GM18873 (cell line): Measurements from ENCODE around the gene TBC1D32.
"Not testable (repeated sequence)": the region's sequence is repeated elsewhere in the genome, so short reads cannot be mapped to it uniquely, and the experiment has no call there.

Experiments used
- ATAC-seq: cut with Tn5 transposase; IDR thresholded peaks from one replicate; pipeline ENCODE4 v1.9.1; 2021; ENCODE audit warnings: mild to moderate bottlenecking, moderate library complexity, moderate number of reproducible peaks; ENCODE audit not compliant: unreplicated experiment, low FRiP score

TBC1D32 gene

DNA sequence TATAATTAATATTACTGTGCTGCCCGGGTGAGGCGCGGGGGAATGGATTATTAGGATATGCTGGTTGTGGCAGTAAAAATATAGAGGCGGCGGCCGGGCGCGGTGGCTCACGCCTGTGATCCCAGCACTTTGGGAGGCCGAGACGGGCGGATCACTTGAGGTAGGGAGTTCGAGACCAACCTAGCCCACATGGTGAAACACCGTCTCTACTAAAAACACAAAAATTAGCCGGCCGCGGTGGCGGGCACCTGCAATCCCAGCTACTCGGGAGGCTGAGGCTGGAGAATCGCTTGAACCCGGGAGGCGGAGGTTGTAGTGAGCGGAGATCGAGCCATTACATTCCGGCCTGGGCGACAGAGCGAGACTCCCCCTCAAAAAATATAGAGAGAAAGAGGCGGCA, 586 bp downstream of the TBC1D32 start:
- ATAC-seq = not testable (repeated sequence)

DNA sequence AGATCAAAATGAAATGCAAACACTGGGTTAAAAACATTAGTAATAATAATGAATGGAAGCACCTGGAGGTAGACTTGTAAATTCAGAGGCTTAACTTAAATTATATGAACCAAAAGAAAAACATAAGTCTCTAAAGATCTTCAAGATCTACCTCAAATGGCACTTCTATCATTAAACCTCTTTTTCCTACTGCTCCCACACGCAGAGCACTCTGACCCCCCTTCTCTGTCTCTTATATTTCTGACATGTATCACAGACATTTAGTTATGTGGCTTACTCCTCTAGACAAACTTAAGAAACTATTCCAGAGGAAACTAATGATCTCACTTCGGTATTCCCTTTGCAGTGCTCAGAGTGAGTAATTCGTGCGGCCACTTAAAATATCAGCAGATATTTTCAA, 1.1 kb downstream of the TBC1D32 start:
- ATAC-seq = no peak

DNA sequence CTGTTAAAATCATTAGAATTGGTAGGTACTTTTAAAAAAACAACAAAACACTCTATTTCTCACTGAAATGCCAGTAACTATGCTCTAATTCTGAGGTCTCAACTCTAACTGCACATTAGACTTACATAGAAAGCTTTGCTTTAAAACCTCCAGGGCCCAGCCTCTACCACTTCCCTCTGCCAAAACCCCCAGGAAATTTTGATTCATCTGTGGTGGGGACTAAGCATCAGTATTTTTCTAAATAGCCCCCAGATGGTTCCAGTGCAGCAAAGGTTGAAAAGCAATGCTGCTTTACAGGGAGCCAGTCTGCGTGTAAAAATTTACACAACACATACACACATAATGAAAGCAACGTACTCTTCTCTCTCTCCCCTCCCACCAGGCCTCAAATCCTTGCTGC, 3.8 kb downstream of the TBC1D32 start:
- no peak for ATAC-seq

DNA sequence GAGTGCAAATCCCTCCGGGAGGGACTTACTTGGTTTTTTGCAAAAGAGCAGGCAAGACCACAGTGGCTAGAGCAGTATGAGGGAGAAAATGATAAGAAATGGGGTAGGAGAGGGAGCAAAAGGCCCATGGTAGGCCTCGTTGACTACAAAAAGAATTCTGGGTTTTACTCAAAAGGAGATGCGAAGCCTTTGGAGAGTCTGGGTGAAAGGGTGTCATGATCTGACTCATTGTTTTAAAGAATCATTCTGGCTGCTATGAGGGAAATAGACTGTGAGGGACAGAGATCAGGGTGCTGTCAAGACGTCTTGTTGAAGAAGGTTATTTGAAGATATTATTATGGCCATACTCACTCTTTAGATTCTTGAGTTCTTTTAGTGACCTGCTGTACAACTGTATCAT, 13.0 kb downstream of the TBC1D32 start:
- no peak for ATAC-seq

DNA sequence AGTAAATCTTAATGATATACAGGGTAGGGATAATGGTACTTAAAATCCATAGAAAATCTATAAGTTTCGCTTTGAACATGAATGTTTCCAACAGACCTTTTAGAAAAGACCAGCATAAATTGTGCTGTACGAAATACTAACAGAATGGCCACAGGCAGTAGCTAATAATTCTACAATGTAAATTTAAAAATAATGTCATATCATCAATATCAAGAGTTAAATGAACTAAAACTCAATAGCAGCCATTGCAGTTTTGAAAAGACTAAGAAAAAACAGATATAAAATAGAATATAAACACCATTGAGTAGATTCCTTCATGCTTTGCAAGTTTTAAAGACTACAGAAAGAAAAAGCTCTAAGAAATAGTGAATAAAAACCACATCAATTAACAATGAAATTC, 14.7 kb downstream of the TBC1D32 start:
- ATAC-seq = no peak

DNA sequence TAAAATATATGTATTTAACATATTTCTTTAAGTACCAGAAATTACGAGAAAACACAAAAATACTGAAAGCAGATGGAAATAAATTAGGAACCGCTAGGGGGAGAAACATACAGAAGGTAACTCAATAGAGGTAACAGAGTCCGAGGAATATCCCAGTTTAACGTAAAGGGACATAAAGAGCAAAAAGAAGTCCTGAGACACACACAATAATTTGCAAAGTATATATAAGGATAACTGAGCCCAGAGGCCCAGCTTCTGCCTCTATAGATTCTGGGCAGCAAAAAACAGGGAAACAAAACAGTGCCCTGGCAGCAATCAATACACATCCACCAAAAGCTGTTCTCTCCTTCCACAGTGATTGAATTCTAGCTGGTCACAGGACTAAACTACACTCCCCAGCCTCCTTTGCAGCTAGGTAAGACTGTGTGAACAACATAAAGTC, 15.1 kb downstream of the TBC1D32 start:
- peak; percentile 48 for ATAC-seq

DNA sequence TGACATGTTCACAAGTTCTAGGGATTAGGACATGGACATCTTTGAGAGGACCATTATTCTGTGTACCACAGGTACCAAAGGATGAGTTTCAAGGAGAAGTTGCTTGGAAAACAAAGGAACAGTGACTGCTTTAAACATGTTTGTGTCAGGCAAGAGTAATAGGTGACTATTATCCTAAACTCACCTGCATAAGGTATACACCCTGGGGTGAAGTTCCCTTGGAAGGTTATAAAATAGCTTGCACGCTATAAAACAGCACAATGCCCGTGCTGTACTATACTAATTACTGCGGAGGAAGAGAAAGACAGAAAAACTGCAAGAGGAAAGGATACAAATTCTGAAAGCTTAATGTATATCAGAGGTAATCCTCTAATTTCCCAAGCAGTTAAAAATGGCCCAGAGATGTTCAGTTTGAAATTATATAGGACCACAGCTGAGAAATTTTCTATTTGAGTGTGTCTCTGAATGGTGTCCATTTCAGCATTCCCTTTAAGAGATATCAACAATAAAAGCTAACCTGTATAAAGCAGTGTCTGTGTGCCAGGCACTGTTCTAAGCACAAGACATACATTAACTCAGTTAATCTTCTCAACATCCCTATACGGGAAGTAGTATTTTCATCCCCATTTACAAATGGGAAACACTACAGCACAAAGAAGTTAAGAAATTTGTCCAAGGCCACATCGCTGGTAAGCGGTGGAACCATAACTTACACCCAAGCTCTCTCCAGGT, 19.7 kb downstream of the TBC1D32 start:
- no peak for ATAC-seq

DNA sequence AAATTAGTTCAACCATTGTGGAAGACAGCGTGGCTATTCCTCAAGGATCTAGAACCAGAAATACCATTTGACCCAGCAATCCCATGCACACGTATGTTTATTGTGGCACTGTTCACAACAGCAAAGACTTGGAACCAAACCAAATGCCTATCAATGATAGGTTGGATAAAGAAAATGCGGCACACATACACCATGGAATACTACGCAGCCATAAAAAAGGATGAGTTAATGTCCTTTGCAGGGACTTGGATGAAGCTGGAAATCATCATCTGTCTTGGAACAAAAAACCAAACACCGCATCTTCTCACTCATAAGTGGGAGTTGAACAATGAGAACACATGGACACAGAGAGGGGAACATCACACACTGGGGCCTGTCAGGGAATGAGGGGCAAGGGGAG, 22.5 kb downstream of the TBC1D32 start:
- not testable (repeated sequence) for ATAC-seq

DNA sequence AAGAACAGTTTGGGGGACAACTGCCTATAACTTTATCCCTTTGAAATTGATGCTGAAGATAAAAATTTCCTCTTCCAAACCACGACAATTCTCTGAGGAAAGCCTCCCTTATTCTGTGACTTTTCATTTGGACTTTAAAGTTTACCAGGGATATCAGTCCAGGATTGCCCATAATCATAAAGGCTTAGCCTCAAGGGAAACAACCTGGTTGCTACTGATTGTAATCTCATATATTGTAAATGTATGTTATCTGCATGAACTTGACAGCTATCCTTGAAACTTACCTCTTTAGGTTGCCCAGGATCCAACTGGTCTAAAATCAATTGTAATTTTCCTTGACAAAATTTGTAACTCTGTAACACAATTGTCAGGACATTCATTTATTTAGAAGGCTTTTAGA, 23.8 kb downstream of the TBC1D32 start:
- ATAC-seq = no peak

DNA sequence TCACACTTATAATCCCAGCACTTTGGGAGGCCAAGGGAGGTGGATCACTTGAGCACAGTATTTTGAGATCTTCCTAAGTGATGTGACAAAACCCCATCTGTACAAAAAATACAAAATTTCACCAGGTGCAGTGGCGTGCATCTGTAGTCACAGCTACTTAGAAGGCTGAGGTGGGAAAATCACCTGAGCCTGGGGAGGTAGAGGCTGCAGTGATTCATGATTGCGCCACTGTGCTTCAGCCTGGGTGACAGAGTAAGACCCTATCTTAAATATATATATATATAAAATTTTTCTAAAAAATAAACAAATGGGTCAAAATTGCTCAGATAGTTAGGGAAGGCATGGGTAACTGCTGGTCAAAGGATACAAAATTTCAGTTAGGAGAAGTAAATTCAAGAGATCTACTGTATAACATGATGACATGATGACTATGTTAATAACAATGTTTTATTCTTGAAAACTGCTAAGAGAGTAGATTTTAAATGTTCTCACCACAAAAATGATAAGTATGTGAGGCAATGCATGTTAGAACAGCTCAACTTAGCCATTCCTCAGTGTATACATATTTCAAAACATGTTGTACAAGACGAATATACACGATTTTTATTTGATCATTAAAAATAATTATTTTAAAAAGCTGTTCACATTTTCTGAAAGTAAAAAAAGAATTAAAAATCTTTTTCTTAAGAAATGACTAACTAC, 24.4 kb downstream of the TBC1D32 start:
- no peak for ATAC-seq

DNA sequence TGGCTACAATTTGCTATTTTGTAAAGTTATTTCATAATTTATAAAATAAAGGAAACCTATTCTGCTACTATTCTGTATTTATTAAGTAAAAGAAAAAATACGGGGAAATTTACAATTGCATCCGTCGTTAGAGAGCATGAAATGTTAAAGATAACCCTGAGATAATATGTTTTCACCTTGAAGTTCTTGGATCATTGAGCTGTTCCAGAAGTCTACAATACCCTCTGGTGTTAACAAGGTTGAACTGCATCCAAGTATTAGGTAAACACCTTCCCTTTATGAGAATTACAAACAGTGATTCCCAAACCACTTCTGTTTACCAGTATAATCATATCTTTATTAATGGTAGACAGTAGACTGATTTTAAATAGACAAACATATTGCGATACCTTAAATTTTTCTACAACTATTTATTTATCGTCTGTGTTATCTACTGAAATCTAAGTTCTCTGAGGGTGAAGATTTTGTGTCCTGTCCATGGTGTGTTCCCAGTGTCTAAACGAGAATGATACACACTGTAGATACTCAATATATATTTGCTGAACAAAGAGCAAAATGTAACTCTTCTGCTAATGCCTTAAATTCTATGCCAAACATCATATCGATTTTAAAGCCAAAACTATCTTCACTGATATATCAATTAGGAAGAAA, 28.2 kb downstream of the TBC1D32 start:
- peak; percentile 74 for ATAC-seq

DNA sequence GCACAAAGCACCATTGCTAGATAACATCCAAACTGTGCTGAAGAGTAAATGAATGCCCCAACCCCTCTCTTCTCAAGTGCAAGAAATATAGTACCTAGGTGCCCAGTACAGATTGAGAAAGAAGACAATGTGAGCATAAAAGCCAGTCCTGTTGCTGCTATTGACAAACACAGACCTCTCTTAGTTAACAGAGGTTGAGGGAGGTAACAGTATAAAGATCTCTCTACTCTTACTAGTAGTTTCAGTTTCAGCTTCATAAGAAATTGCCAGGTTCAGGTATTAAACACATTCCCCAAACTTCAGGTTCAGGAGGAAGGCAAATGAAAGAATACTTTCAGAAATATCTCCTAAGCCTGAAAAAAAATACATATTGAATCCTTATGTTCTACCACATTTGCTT, 31.4 kb downstream of the TBC1D32 start:
- peak; percentile 52 for ATAC-seq

DNA sequence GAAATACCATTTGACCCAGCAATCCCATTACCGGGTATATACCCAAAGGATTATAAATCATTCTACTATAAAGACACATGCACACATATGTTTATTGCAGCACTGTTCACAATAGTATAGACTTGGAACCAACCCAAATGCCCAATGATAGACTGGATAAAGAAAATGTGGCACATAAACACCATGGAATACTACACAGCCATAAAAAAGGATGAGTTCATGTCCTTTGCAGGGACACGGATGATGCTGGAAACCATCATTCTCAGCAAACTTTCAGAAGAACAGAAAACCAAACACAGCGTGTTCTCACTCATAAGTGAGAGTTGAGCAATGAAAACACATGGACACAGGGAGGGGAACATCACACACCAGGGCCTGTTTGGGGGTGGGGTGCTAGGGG, 33.1 kb downstream of the TBC1D32 start:
- not testable (repeated sequence) for ATAC-seq

DNA sequence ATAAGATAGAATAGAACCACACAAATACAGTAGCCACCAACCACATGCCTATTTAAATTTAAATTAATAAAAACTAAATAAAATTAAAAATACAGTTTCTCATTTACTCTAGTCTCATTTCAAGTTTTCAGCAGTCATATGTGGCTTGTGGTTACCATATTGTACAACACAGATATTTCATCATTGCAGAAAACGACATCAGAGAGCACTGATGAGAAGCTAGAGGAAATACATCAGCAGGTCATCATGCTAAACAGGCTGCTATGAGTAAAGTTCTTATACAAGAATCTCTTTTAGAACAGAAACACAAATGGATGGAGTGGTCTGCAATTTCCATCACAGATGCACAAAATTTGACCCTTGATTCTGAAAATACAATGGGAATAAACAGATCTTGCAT, 36.6 kb downstream of the TBC1D32 start:
- ATAC-seq = no peak

DNA sequence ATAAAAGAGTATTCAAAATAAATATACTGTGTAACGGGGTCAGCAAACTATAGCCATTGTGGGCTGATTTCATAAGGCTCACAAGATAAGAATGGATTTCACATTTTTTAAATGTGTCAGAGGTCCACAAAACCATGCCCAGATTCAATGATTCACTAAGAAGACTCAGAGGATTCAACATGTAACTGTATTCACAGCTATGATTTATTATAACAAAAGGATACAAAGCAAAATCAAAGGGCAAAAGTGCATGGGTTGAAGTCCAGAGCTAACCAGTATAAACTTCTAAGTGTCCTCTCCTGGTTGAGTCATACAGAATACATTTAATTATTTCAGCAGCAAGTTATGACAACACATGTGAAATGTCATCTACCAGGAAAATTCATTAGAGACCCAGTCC, 49.2 kb downstream of the TBC1D32 start:
- ATAC-seq = no peak

DNA sequence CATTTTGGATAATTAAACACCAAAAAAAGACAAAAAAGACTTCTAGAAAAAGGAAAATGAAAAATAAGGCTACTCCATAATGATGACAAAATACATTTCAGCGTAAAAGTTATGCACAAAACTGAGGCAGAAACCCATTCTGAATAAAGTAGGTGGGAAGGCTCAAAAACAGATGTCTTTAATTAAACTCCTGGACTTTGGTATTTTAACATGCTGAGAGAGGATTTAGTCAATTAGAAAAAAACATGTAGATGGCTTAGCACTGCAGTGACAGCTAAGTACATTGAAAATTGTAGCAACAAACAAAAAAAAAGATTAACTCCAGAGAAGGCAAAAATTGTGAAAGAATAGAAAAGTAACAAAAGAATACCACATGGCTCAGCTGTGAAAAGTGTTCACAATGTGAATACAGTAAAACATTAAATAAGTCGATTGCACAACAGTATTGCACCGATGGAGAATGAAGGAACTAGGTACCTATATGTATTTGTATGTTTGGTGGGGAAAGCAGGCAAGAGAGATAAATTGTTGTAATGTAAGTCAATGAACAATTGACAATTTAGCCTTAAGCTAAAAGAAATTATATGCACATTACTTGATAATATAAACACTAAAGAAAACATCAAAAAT, 59.5 kb downstream of the TBC1D32 start:
- no peak for ATAC-seq

DNA sequence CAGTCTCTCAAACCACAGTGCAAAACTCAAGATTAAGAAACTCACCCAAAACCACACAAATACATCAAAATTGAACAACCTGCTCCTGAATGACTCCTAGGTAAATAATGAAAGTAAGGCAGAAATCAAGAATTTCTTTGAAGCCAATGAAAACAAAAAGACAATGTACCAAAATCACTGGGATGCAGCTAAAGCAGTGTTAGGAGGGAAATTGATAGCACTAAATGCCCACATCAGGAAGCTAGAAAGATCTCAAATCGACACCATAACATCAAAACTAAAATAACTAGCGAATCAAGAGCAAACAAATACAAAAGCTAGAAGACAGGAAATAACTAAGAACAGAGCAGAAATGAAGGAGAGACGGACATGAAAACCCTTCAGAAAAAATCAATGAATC, 70.5 kb downstream of the TBC1D32 start:
- ATAC-seq = no peak

DNA sequence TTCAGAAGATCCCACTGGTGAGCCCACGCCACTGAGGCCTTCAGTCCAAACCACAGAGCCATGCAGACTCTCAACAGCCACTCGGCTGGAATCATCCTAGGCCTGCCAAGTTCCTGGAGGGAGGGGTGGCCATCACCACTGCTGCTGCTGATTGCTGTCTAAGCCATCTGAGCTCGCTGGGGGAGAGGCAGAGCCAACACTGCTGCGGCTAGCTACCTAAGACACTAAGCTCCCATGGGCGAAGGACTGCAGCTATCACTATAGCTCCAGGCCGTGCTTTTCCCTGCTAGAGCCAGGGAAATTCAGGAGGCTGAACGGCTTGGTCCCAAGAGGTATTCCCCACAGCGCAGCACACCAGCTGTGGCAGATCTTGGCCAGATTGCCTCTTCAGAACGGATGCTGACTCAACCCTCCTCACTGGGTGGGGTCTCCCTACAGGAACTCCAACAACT, 73.6 kb downstream of the TBC1D32 start:
- ATAC-seq = no peak

DNA sequence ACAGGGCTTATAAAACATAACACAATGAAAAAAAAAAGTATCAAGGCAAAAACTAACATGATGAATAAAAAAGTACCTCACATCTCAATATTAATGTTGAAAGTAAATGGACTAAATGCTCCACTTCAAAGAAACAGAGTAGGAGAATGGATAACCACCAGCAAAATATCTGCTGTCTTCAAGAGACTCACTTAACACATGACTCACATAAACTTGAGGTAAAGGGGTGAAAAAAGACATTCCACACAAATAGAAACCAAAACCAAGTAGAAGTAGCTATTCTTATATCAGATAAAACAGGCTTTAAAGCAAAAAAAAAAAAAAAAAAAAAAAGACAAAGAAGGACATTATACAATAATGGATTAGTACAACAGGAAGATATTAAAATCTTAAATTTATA, 86.9 kb downstream of the TBC1D32 start:
- ATAC-seq = no peak

DNA sequence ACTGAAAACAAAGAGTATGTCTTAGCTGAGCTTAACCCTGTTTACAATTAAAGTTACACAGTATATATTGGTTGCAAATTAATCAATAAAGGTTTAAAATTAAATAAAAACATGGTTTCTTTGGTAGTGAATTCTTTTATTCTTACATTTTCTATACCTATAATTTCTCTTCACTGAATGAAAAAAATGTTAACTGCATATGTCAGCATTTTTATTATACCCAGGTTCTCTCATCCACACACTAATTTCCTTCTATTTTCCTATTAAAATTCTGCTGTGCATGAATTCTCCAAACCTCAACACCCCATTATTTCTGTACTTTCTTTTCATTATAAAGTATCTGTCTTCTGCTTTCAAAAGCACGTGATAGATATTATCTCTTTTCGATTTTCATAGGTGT, 91.9 kb downstream of the TBC1D32 start:
- ATAC-seq = no peak

DNA sequence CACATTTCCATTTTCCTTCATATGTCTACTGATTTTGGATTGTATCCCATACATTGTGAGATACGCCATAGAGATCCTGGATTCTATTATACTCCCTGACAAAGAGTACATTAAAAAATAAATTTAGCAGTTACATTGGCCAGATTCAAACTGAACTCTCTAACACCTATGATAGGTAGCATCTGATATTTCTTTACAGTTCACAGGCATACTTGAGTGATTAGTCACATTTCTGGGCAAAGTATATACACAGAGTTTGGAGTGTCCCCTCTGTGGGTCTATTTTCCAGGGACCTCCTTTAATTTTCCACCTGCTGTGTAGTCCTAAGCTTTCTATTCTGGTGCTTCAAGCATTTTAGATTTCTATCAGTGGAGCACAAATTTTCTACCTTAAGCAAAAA, 96.4 kb downstream of the TBC1D32 start:
- no peak for ATAC-seq
